Erythroblast (primary cell): ENCODE measurements around the gene HOXB2.

Experiments used
- GATA1 ChIP-seq: IDR thresholded peaks from 2 replicates; pipeline ENCODE4 v1.6.1; 2011; ENCODE audit warnings: low read depth, mild to moderate bottlenecking, control low read depth, low read length, moderate library complexity
- POLR2A ChIP-seq: IDR thresholded peaks from 2 replicates; pipeline ENCODE4 v1.6.1; 2011; ENCODE audit warnings: mild to moderate bottlenecking, low read length

DNA sequence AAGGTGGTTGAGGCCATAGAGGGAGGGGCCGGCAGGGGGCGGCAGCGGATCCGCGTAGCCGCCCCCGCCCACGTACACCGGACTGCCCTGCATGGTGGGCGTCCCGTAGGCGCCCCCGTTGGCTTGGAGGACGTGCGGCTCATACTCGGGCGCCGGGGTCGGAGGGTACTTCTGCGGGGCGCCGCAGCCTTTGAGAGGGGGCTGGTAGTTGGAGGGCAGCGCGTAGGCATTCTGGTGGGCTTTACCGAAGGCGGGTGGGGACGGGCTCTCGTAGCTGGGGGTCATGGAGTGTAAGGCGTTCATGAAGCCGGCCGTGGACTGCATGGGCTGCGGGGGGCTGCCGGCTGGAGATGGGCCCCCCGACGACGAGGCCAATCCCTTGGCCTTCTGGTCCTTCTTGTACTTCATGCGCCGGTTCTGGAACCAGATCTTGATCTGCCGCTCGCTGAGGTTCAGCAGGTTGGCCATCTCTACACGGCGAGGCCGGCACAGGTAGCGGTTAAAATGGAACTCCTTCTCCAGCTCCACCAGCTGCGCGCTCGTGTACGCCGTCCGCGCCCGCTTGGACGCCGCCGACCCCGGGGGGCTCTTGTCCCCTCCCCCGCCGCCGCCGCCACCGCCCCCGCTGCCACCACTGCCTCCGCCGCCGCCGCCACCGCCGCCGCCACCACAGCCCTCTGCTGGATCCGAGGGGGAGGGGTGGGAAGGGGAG, 5.7 kb upstream of the HOXB2 start:
- TF ChIP-seq POLR2A (no peak), GATA1 (no peak)
